Measurements from ENCODE around the gene ANO1. TPM values are rescaled to one million over a fixed set of nuclear protein-coding genes. Genes with fewer than 3 reads are reported as not detected.

ANO1 gene
- 2.7 to 3.2 TPM (median 2.9 TPM) in 5 replicates for total RNA-seq (2022; extraction: Qiagen RNA extraction; ENCODE audit: low read depth)

GRCh38 chr11:70078095-70078780 is at the start of gene ANO1:
TSS of gene ANO1 (plus strand) at chr11:70078317. CDS start at chr11:70078607, 290 bp downstream.

GRCh38 chr11:70202920-70203750 is 125.0 kb downstream of the ANO1 start, which contains the start of gene FADD:
TSS of gene FADD (plus strand) at chr11:70203296. CDS start at chr11:70203460, 164 bp downstream.

Other genes with a start within 250 kb of the ANO1 start
- 64.9 to 76.0 TPM (median 71.9 TPM) in 5 replicates for gene FADD, start 125.0 kb downstream of the ANO1 start, total RNA-seq (2022; extraction: Qiagen RNA extraction; ENCODE audit: low read depth)
- gene PPFIA1, start 192.4 kb downstream of the ANO1 start, total RNA-seq (2022; extraction: Qiagen RNA extraction; ENCODE audit: low read depth): 26.4 to 32.4 TPM (median 28.5 TPM) in 5 replicates

Measured in A549 treated with GW870086 at 1 μM for 4 hours (cell line).